ENCODE measurements around the gene LRRC2.
A peak's percentile ranks its signal among the peaks of the same experiment; 100 is the strongest.
"Not testable (repeated sequence)": the region's sequence is repeated elsewhere in the genome, so short reads cannot be mapped to it uniquely, and the experiment has no call there.

The LRRC2 gene

GRCh38 chr3:46494491-46494890, 71.6 kb downstream of the LRRC2 start:
- DNase-seq = not testable (repeated sequence)

- DNase-seq = no peak
Observed at GRCh38 chr3:46492890-46493547, 73.1 kb downstream of the LRRC2 start.

- no peak for DNase-seq
Observed at GRCh38 chr3:46491089-46492070, 74.7 kb downstream of the LRRC2 start.

GRCh38 chr3:46490338-46491084, 75.6 kb downstream of the LRRC2 start:
- no peak for DNase-seq

GRCh38 chr3:46489875-46490274, 76.2 kb downstream of the LRRC2 start:
- DNase-seq = no peak

GRCh38 chr3:46489381-46489780, 76.7 kb downstream of the LRRC2 start:
- DNase-seq = no peak

GRCh38 chr3:46488735-46489361, 77.3 kb downstream of the LRRC2 start:
- peak; percentile 82 for DNase-seq

GRCh38 chr3:46485779-46486175, 80.3 kb downstream of the LRRC2 start:
- no peak for DNase-seq

- peak; percentile 54 for DNase-seq
Observed at GRCh38 chr3:46484911-46485778, 81.0 kb downstream of the LRRC2 start.

GRCh38 chr3:46484388-46484787, 81.7 kb downstream of the LRRC2 start:
- DNase-seq = no peak

GRCh38 chr3:46483825-46484224, 82.3 kb downstream of the LRRC2 start:
- DNase-seq = no peak

- DNase-seq = no peak
Observed at GRCh38 chr3:46482632-46483350, 83.3 kb downstream of the LRRC2 start.

GRCh38 chr3:46481636-46482035, 84.5 kb downstream of the LRRC2 start:
- DNase-seq = no peak

- DNase-seq = no peak
Observed at GRCh38 chr3:46480491-46481195, 85.5 kb downstream of the LRRC2 start.

GRCh38 chr3:46479696-46480095, 86.4 kb downstream of the LRRC2 start:
- DNase-seq = no peak

- no peak for DNase-seq
Observed at GRCh38 chr3:46479021-46479420, 87.1 kb downstream of the LRRC2 start.

GRCh38 chr3:46478341-46478740, 87.8 kb downstream of the LRRC2 start:
- no peak for DNase-seq

- DNase-seq = no peak
Observed at GRCh38 chr3:46477756-46478155, 88.3 kb downstream of the LRRC2 start.

- DNase-seq = no peak
Observed at GRCh38 chr3:46477145-46477544, 89.0 kb downstream of the LRRC2 start.

GRCh38 chr3:46472736-46473135, 93.4 kb downstream of the LRRC2 start:
- DNase-seq = no peak

Data from DMS153 (cell line).